ENCODE measurements around the gene HNRNPL. TPM values are rescaled to one million over a fixed set of nuclear protein-coding genes. Genes with fewer than 3 reads are reported as not detected.

The HNRNPL gene
- total and polyA plus RNA-seq, 2 donors from 2014 or later = 168 to 278 TPM

GRCh38 chr19:38837656-38838121 is 12.1 kb downstream of the HNRNPL start:
- Histone ChIP-seq H3K4me3 (ENCODE audit: low read length in 3 of 3) (no peak overlapping the region), H3K4me1 (ENCODE audit: control insufficient read depth in 2 of 3, insufficient read depth in 2 of 3, low read depth in 1 of 3, low read length in 3 of 3) (peaks cover 0 to 15% (median 0%) of the 10 kb centered on the region in 3 donors), H3K27ac (ENCODE audit: low read depth in 2 of 2, low read length in 2 of 2) (peak overlapping the region in 1 of 2 donors; percentile 13), H3K9me3 (ENCODE audit: control insufficient read depth in 2 of 3, insufficient read depth in 1 of 3, low read length in 3 of 3) (no peaks in the 10 kb centered on the region), H3K27me3 (ENCODE audit: control insufficient read depth, insufficient read depth, low read length) (no peaks in the 10 kb centered on the region), H3K36me3 (ENCODE audit: control insufficient read depth in 2 of 3, insufficient read depth in 3 of 3, low read length in 3 of 3) (peaks cover 20 to 65% (median 54%) of the 10 kb centered on the region in 3 donors), H3K9ac (ENCODE audit: low read length in 3 of 3) (no peak overlapping the region)
- DNase-seq (no peak), FAIRE-seq (no peak)
- TF ChIP-seq CTCF (IDR thresholded peaks at IDR 0.05; ENCODE audit: borderline replicate concordance, extremely low read depth, insufficient read depth) = no peak
- intact Hi-C loops (cut with DNase I) = no loop called here

GRCh38 chr19:38836983-38837626 is 12.7 kb downstream of the HNRNPL start:
- no peaks in the 10 kb centered on the region for H3K27me3 ChIP-seq (ENCODE audit: control insufficient read depth, insufficient read depth, low read length)
- H3K9ac ChIP-seq (ENCODE audit: low read length in 3 of 3) = no peak overlapping the region
- intact Hi-C loops (cut with DNase I) = no loop called here
- H3K9me3 ChIP-seq (ENCODE audit: control insufficient read depth in 2 of 3, insufficient read depth in 1 of 3, low read length in 3 of 3) = no peaks in the 10 kb centered on the region
- peak overlapping the region in 1 of 2 donors; percentile 8 for H3K27ac ChIP-seq (ENCODE audit: low read depth in 2 of 2, low read length in 2 of 2)
- H3K4me1 ChIP-seq (ENCODE audit: control insufficient read depth in 2 of 3, insufficient read depth in 2 of 3, low read depth in 1 of 3, low read length in 3 of 3) = peaks cover 0 to 18% (median 5%) of the 10 kb centered on the region in 3 donors
- FAIRE-seq (no peak), DNase-seq (no peak)
- TF ChIP-seq CTCF (IDR thresholded peaks at IDR 0.05; ENCODE audit: borderline replicate concordance, extremely low read depth, insufficient read depth) = no peak
- H3K4me3 ChIP-seq (ENCODE audit: low read length in 3 of 3) = no peak overlapping the region
- H3K36me3 ChIP-seq (ENCODE audit: control insufficient read depth in 2 of 3, insufficient read depth in 3 of 3, low read length in 3 of 3) = peaks cover 20 to 61% (median 48%) of the 10 kb centered on the region in 3 donors

- Histone ChIP-seq H3K9ac (ENCODE audit: low read length in 3 of 3) (no peak overlapping the region), H3K36me3 (ENCODE audit: control insufficient read depth in 2 of 3, insufficient read depth in 3 of 3, low read length in 3 of 3) (peaks cover 17 to 56% (median 43%) of the 10 kb centered on the region in 3 donors), H3K4me1 (ENCODE audit: control insufficient read depth in 2 of 3, insufficient read depth in 2 of 3, low read depth in 1 of 3, low read length in 3 of 3) (peaks cover 0 to 19% (median 7%) of the 10 kb centered on the region in 3 donors), H3K27ac (ENCODE audit: low read depth in 2 of 2, low read length in 2 of 2) (no peak overlapping the region), H3K9me3 (ENCODE audit: control insufficient read depth in 2 of 3, insufficient read depth in 1 of 3, low read length in 3 of 3) (no peaks in the 10 kb centered on the region), H3K4me3 (ENCODE audit: low read length in 3 of 3) (no peak overlapping the region), H3K27me3 (ENCODE audit: control insufficient read depth, insufficient read depth, low read length) (no peaks in the 10 kb centered on the region)
- DNase-seq (no peak), FAIRE-seq (no peak)
- intact Hi-C loops (cut with DNase I) = no loop called here
- TF ChIP-seq CTCF (IDR thresholded peaks at IDR 0.05; ENCODE audit: borderline replicate concordance, extremely low read depth, insufficient read depth) = no peak
Measured at GRCh38 chr19:38836159-38836982, 13.4 kb downstream of the HNRNPL start.

Data from kidney (tissue), 14 donors.